Heart right ventricle (tissue), 16 donors: ENCODE data around the gene BCAR3. TPM values are rescaled to one million over a fixed set of nuclear protein-coding genes. Genes with fewer than 3 reads are reported as not detected.
A peak's percentile ranks its signal among the peaks of the same experiment; 100 is the strongest.

Experiments
- ATAC-seq, 8 donors: fragments of 200-7000 bp; cut with Tn5 transposase; one replicate each; pipeline ENCODE4 v1.9.1; 2020; ENCODE audit warnings: mild to moderate bottlenecking in 8 of 8, moderate library complexity in 8 of 8, moderate number of reproducible peaks in 1 of 8
- DNase-seq, 2 donors: peaks; one replicate each; pipeline ENCODE4 v3.0.0-alpha.2; 2020
- H3K27ac ChIP-seq, 10 donors: fragments of 200-600 bp; sonication (generic) in 2 of 10; one replicate each; pipeline versions ENCODE4 v1.5.0 to v1.8.0; 2020 to 2022; ENCODE audit warnings: mild to moderate bottlenecking in 3 of 10
- H3K27me3 ChIP-seq, 7 donors: fragments of 200-600 bp; one replicate each; pipeline ENCODE4 v1.8.0; 2021 to 2022; ENCODE audit warnings: mild to moderate bottlenecking in 2 of 7
- H3K36me3 ChIP-seq, 9 donors: fragments of 200-600 bp; sonication (generic) in 1 of 9; one replicate each; pipeline versions ENCODE4 v1.5.0 to v1.8.0; 2020 to 2022; ENCODE audit warnings: mild to moderate bottlenecking in 2 of 9
- H3K4me1 ChIP-seq, 9 donors: fragments of 200-600 bp; sonication (generic) in 1 of 9; one replicate each; pipeline versions ENCODE4 v1.5.0 to v1.8.0; 2020 to 2022; ENCODE audit warnings: mild to moderate bottlenecking in 4 of 9
- H3K4me3 ChIP-seq, 10 donors: fragments of 200-600 bp; sonication (generic) in 2 of 10; one replicate each; pipeline versions ENCODE4 v1.5.0 to v1.8.0; 2020 to 2022; ENCODE audit warnings: mild to moderate bottlenecking in 7 of 10, moderate library complexity in 2 of 10
- H3K9me3 ChIP-seq, 11 donors: fragments of 200-600 bp in 10 of 11; sonication (generic) in 2 of 11; one replicate each; pipeline versions ENCODE4 v1.5.0 to v1.8.0; 2013 to 2022; ENCODE audit warnings: mild to moderate bottlenecking in 2 of 11, control low read depth in 1 of 11, moderate library complexity in 1 of 11
- WGBS, 2 donors: extraction: QIAGEN DNeasy Blood & Tissue Kit; methylation state at CpG; one replicate each; pipeline ENCODE4 v1.1.7; 2013; ENCODE audit warnings: inconsistent platforms in 1 of 2; 5-methylcytosine and 5-hydroxymethylcytosine counted together
- intact Hi-C, 10 donors: fragments of 100-400 bp; cut with DNase I; formaldehyde crosslinking; loops; one replicate each; pipeline versions ENCODE4 v1.11.1 to v1.14.2; 2022
- polyA plus RNA-seq, 2 donors: library from polyadenylated mRNA; stranded (reverse); fragments of 200-250 nt; gene quantifications; one replicate each; pipeline ENCODE4 v1.2.3, GENCODE V29; 2013
- total RNA-seq, 10 donors: library from RNA; stranded (reverse); fragmentation: NEBNext Ultra II Directional in 3 of 10; extraction: Animal tissue kit (Norgen Biotek cat#: 25700) in 3 of 10; gene quantifications; one replicate each; pipeline versions ENCODE4 v1.2.1 to v1.2.4, GENCODE V29; 2021 to 2023
- TF ChIP-seq, protein P1 (sequence below), 9 donors: fragments of 200-600 bp; sonication (generic) in 2 of 9; IDR thresholded peaks; one replicate each; pipeline versions ENCODE4 v1.5.0 to v1.8.0; 2021 to 2022; ENCODE audit warnings: antibody characterized with exemption in 9 of 9, mild to moderate bottlenecking in 5 of 9, moderate library complexity in 1 of 9
- donor health status: Arrhythmogenic right ventricular cardiomyopathy.
- donor health status: ischemic (EF 13 %, LVEDD 7.1; RV severe dilation, severe dysfunction).
- donor health status: healthy with polysubstance abuse.
- donor health status: DM: no; HTN: yes; CAD: no.
- donor health status: DM: no; HTN: no; CAD: no.
- donor health status: ischemic (EF 25% LVEDD 6.9; RV normal size, moderate dysfunction).
- donor health status: ischemic (EF 25% LVEDD 5.7; RV mildly dilated, moderate dysfunction).
- donor health status: healthy.
- donor health status: DM: yes; HTN: yes; CAD: no.
- donor health status: Ischemic cardiomyopathy.
- donor health status: ischemic (EF 35%, LVEDD 5.7; RV mildly dilated, moderate dysfunction).
- donor health status: nonischemic (EF 11% LVEDD 7.7; RV severe dilation, severe dysfunction).
- donor health status: DM: yes; HTN: yes; CAD: no.
- donor health status: PGD.
- donor health status: ischemic (EF 29% LVEDD 5.4; RV normal size, mild dysfunction).
- donor health status: nonischemic (EF 23%, LVEDD 6.1; RV moderate dilation, normal function).

Gene BCAR3
- total and polyA plus RNA-seq, 12 donors, result 6.6 to 36.0 (median 15.9) TPM

DNA sequence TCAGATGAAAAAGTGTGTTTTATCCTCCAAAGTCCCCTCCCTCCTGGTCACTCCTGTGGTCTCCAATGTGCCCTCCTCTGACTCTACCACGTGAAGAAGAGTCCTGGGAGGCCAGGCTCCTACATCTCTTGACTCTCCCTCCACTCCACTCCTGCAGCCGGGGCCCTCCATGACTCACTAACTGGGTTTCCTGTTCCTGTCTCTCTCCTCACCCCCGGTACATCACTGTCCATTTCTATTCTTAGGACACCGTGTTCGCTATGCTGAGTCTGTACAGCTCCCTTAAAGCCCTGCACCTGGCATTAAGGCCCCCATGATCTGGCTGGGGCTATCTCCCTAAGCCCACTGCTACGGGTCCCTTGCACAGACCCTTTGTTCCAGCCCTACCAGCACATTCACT is 93.4 kb downstream of the BCAR3 start:
- WGBS, 2 donors, result 55 to 77% methylated on average over 6 of the region's 6 CpGs
- H3K36me3 ChIP-seq, result peaks cover 0 to 76% (median 17%) of the 10 kb centered on the region in 9 donors
- intact Hi-C loops, result no loop called here
- no peaks in the 10 kb centered on the region for H3K27me3 ChIP-seq
- H3K4me3 ChIP-seq, result no peak overlapping the region
- H3K4me1 ChIP-seq, result peaks cover 5 to 88% (median 64%) of the 10 kb centered on the region in 9 donors
- DNase-seq (no peak), ATAC-seq (no peak)
- TF ChIP-seq, protein P1, sequence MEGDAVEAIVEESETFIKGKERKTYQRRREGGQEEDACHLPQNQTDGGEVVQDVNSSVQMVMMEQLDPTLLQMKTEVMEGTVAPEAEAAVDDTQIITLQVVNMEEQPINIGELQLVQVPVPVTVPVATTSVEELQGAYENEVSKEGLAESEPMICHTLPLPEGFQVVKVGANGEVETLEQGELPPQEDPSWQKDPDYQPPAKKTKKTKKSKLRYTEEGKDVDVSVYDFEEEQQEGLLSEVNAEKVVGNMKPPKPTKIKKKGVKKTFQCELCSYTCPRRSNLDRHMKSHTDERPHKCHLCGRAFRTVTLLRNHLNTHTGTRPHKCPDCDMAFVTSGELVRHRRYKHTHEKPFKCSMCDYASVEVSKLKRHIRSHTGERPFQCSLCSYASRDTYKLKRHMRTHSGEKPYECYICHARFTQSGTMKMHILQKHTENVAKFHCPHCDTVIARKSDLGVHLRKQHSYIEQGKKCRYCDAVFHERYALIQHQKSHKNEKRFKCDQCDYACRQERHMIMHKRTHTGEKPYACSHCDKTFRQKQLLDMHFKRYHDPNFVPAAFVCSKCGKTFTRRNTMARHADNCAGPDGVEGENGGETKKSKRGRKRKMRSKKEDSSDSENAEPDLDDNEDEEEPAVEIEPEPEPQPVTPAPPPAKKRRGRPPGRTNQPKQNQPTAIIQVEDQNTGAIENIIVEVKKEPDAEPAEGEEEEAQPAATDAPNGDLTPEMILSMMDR (IDR thresholded peaks at IDR 0.05), result no peak
- peak overlapping the region in 3 of 10 donors; percentile 20 to 28 (median 23) for H3K27ac ChIP-seq
- no peaks in the 10 kb centered on the region for H3K9me3 ChIP-seq

DNA sequence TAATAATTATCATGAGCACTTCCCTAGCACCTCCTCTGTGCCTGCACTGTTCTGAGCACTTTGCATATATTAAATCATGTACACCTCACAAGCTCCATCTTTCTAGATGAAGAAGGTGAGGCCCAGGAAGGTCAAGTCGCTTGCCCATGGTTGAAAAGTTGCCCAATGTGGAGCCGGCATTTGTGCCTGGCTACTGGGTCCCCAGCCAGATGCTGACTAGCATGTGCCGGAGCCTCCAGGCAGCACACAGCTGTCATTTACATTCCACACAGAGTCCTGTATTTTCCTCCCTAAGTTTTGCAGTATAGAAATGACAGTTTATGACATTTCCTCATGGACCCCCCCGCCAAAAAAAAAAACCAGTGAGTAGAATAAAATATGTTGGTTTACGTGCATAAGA is 94.3 kb downstream of the BCAR3 start:
- intact Hi-C loops, result no loop called here
- 62 to 71% methylated on average over 5 of the region's 5 CpGs for WGBS, 2 donors
- no peaks in the 10 kb centered on the region for H3K27me3 ChIP-seq
- H3K36me3 ChIP-seq, result peaks cover 0 to 84% (median 18%) of the 10 kb centered on the region in 9 donors
- no peak for ATAC-seq
- H3K27ac ChIP-seq, result peak overlapping the region in 1 of 10 donors; percentile 22
- peaks cover 5 to 81% (median 56%) of the 10 kb centered on the region in 9 donors for H3K4me1 ChIP-seq
- TF ChIP-seq, protein P1 (IDR thresholded peaks at IDR 0.05), result no peak
- H3K9me3 ChIP-seq, result no peaks in the 10 kb centered on the region
- DNase-seq, result no peak
- H3K4me3 ChIP-seq, result no peak overlapping the region

DNA sequence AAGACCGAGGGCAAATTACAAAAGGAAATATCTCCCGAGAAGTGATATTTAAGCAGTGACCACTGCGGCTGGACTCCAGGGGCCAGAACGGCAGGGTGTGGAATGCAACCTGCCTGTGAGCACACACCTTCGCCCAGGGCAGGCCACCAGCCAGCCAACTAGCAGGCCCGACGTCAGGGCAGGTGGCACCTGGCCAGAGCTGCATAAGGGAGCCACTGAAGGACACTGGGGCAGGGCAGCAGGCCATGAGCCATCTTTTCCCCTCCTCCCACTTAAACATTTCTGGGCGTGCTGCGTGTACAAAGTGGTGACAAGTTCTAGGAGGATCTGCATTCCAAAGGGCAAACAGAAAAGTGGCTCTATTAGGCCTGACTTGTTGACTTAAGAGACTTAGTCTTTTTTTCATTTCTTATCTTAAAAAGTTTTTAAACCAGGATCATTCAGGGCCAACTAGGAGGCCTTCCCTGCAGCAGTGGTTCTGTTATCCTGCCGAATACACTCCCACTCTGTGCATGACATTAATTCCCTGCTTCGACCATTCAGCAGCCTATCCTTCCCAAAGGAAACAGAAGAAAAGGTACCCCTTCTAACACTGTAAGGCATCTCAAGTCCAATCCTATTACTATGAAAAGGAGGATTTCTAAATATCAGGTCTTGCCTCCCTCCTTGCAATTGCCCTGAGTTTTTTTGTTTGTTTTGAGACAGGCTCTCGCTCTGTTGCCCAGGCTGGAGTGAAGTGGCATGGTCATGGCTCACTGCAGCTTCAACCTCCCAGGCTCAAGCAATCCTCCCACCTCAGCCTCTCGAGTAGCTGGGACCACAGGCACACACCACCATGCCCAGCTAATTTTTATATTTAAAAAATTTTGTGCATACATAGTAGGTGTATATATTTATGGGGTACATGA is 96.3 kb downstream of the BCAR3 start:
- peak overlapping the region in 4 of 10 donors; percentile 4 to 16 (median 10) for H3K4me3 ChIP-seq

More for the DNA sequence above, 96.3 kb downstream of the BCAR3 start:
- peak overlapping the region; percentile 64 to 90 (median 78) for H3K27ac ChIP-seq
- peaks cover 5 to 63% (median 44%) of the 10 kb centered on the region in 9 donors for H3K4me1 ChIP-seq
- intact Hi-C loops, result no loop called here
- H3K36me3 ChIP-seq, result peaks cover 0 to 85% (median 21%) of the 10 kb centered on the region in 9 donors
- H3K9me3 ChIP-seq, result no peaks in the 10 kb centered on the region
- 39 to 43% methylated on average over 13 of the region's 13 CpGs for WGBS, 2 donors
- DNase-seq (peak; percentile 84 to 87), ATAC-seq (peak; percentile 87 to 95 (median 92))
- H3K27me3 ChIP-seq, result no peaks in the 10 kb centered on the region
- TF ChIP-seq, protein P1 (IDR thresholded peaks at IDR 0.05), result no peak
